HEK293 (cell line): ENCODE results near the gene GLRA2.

Source experiments
- CTCF ChIA-PET: fragments of 350-600 bp; formaldehyde crosslinking; extraction: SDS; loops from one replicate; lab custom pipeline; 2021; ENCODE audit warnings: antibody characterized with exemption; lab: Yijun Ruan, JAX
- POLR2A ChIA-PET: fragments of 300-600 bp; formaldehyde crosslinking; extraction: SDS; loops from one replicate; lab custom pipeline; 2020; ENCODE audit warnings: antibody characterized with exemption, inconsistent platforms; lab: Yijun Ruan, JAX
- H3K27ac ChIP-seq: fragments of 200-500 bp; sonication (Bioruptor generic); 2 replicates; pipeline ENCODE4 v1.5.1; 2014; ENCODE audit warnings: low read depth, low read length, control low read depth, inconsistent platforms; ENCODE audit errors: extremely low read depth
- H3K36me3 ChIP-seq, 2 experiments: fragments of 200-500 bp in 1 of 2; sonication (Bioruptor generic) in 1 of 2; 1 replicate in 1 of 2; 2 replicates in 1 of 2; pipeline ENCODE4 v1.5.1; 2014 to 2017; ENCODE audit warnings: inconsistent platforms in 2 of 2, low read length in 2 of 2; ENCODE audit not compliant: control insufficient read depth in 2 of 2, insufficient read depth in 1 of 2
- H3K4me1 ChIP-seq: fragments of 200-500 bp; sonication (Bioruptor generic); 2 replicates; pipeline ENCODE4 v1.5.1; 2014; ENCODE audit warnings: mild to moderate bottlenecking, low read length, inconsistent platforms; ENCODE audit not compliant: control insufficient read depth, insufficient read depth
- H3K4me3 ChIP-seq: 2 replicates; pipeline ENCODE4 v1.5.1; 2011; ENCODE audit warnings: low read depth, mild to moderate bottlenecking, control low read depth, low read length, moderate library complexity
- H3K9me3 ChIP-seq: fragments of 200-500 bp; sonication (Bioruptor generic); 2 replicates; pipeline ENCODE4 v1.5.1; 2014; ENCODE audit warnings: low read depth, low read length, inconsistent platforms; ENCODE audit not compliant: control insufficient read depth, insufficient read depth
- BCL11A ChIP-seq: fragments of 450-650 bp; formaldehyde crosslinking; IDR thresholded peaks from 2 replicates; pipeline ENCODE4 v1.5.1; 2016; ENCODE audit warnings: low read depth, missing biosample characterization, missing genetic modification characterization
- EGR2 ChIP-seq: fragments of 450-650 bp; formaldehyde crosslinking; IDR thresholded peaks from 2 replicates; pipeline ENCODE4 v1.5.1; 2016; ENCODE audit warnings: low read depth, missing biosample characterization, missing genetic modification characterization
- OSR2 ChIP-seq: fragments of 450-650 bp; formaldehyde crosslinking; IDR thresholded peaks from 2 replicates; pipeline ENCODE4 v1.5.1; 2016; ENCODE audit warnings: missing biosample characterization, missing genetic modification characterization
- YY1 ChIP-seq: fragments of 450-650 bp; formaldehyde crosslinking; IDR thresholded peaks from 2 replicates; pipeline ENCODE4 v1.5.1; 2018; ENCODE audit warnings: missing biosample characterization, missing genetic modification characterization
- ZBTB20 ChIP-seq: fragments of 450-650 bp; formaldehyde crosslinking; IDR thresholded peaks from 2 replicates; pipeline ENCODE4 v1.5.1; 2016; ENCODE audit warnings: missing biosample characterization, missing genetic modification characterization
- ZBTB44 ChIP-seq: fragments of 450-650 bp; IDR thresholded peaks from 2 replicates; pipeline ENCODE4 v1.5.1; 2018; ENCODE audit warnings: missing biosample characterization, mild to moderate bottlenecking, missing genetic modification characterization
- ZNF169 ChIP-seq: fragments of 450-650 bp; formaldehyde crosslinking; IDR thresholded peaks from 2 replicates; pipeline ENCODE4 v1.5.1; 2016; ENCODE audit warnings: missing biosample characterization, missing genetic modification characterization
- ZNF366 ChIP-seq: fragments of 450-650 bp; formaldehyde crosslinking; conservative IDR thresholded peaks from 2 replicates; pipeline ENCODE4 v1.5.1; 2016; ENCODE audit warnings: missing biosample characterization, missing genetic modification characterization
- ZNF48 ChIP-seq: fragments of 450-650 bp; formaldehyde crosslinking; IDR thresholded peaks from 2 replicates; pipeline ENCODE4 v1.5.1; 2016; ENCODE audit warnings: missing biosample characterization, missing genetic modification characterization
- ZNF580 ChIP-seq: fragments of 450-650 bp; formaldehyde crosslinking; IDR thresholded peaks from 2 replicates; pipeline ENCODE4 v1.5.1; 2016; ENCODE audit warnings: missing biosample characterization, missing genetic modification characterization
- ZNF600 ChIP-seq: fragments of 450-650 bp; formaldehyde crosslinking; IDR thresholded peaks from 2 replicates; pipeline ENCODE4 v1.5.1; 2016; ENCODE audit warnings: missing biosample characterization, missing genetic modification characterization
- ZNF629 ChIP-seq: fragments of 450-650 bp; formaldehyde crosslinking; IDR thresholded peaks from 2 replicates; pipeline ENCODE4 v1.5.1; 2017; ENCODE audit warnings: missing biosample characterization, missing genetic modification characterization
- ZNF664 ChIP-seq: fragments of 450-650 bp; formaldehyde crosslinking; IDR thresholded peaks from 2 replicates; pipeline ENCODE4 v1.5.1; 2016; ENCODE audit warnings: missing biosample characterization, missing genetic modification characterization
- ZNF677 ChIP-seq: fragments of 450-650 bp; IDR thresholded peaks from 2 replicates; pipeline ENCODE4 v1.5.0; 2018; ENCODE audit warnings: missing biosample characterization, mild to moderate bottlenecking, missing genetic modification characterization, moderate library complexity
- ZSCAN30 ChIP-seq: fragments of 450-650 bp; IDR thresholded peaks from 2 replicates; pipeline ENCODE4 v1.5.1; 2018; ENCODE audit warnings: missing biosample characterization, mild to moderate bottlenecking, missing genetic modification characterization, moderate library complexity
- TF ChIP-seq, protein P1 (sequence below): fragments of 450-650 bp; formaldehyde crosslinking; IDR thresholded peaks from 2 replicates; pipeline ENCODE4 v1.5.1; 2017; ENCODE audit warnings: missing biosample characterization, missing genetic modification characterization
- TF ChIP-seq, protein P2 (sequence below): fragments of 450-650 bp; formaldehyde crosslinking; IDR thresholded peaks from 2 replicates; pipeline ENCODE4 v1.5.1; 2016; ENCODE audit warnings: missing biosample characterization, missing genetic modification characterization
- TF ChIP-seq, protein P3 (sequence below): sonication (generic); formaldehyde crosslinking; IDR thresholded peaks from 2 replicates; pipeline ENCODE4 v1.8.1; 2022; ENCODE audit warnings: mild to moderate bottlenecking, moderate library complexity, missing genetic modification reagents

Gene GLRA2

GRCh38 chrX:14700982-14701381, 171.6 kb downstream of the GLRA2 start (continued):
- TF ChIP-seq ZSCAN30 (tag by site-specific recombination) (no peak), EGR2 (tag by site-specific recombination) (no peak; the same call in 1 of the 2 replicates), ZBTB44 (no peak), ZNF600 (tag by site-specific recombination) (no peak)
- TF ChIP-seq, protein P1, sequence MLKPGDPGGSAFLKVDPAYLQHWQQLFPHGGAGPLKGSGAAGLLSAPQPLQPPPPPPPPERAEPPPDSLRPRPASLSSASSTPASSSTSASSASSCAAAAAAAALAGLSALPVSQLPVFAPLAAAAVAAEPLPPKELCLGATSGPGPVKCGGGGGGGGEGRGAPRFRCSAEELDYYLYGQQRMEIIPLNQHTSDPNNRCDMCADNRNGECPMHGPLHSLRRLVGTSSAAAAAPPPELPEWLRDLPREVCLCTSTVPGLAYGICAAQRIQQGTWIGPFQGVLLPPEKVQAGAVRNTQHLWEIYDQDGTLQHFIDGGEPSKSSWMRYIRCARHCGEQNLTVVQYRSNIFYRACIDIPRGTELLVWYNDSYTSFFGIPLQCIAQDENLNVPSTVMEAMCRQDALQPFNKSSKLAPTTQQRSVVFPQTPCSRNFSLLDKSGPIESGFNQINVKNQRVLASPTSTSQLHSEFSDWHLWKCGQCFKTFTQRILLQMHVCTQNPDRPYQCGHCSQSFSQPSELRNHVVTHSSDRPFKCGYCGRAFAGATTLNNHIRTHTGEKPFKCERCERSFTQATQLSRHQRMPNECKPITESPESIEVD: no peak

DNA sequence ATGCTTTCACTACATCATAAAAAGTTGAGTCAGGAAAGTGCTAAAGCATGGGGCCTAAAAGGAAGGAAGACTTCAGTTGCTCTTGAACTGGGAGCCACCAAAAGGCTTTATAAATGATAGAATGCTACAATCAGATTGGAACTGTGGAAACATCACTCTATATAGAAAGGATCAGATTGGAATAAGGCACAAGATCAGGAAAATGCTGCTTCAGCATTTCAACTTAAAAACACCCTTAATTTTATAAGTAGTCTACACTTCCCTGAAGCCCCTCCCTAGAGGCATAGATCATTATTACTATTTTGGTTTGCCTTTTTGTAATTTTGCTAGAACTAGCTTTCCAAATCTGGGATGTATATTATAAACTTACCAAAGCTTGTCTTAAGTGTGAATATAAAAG, 172.8 kb downstream of the GLRA2 start:
- H3K4me3 ChIP-seq: no peak overlapping the region
- ChIA-PET POLR2A (no interaction called here), CTCF (no interaction called here)
- H3K4me1 ChIP-seq: no peaks in the 10 kb centered on the region
- H3K27ac ChIP-seq: no peak overlapping the region
- no peaks in the 10 kb centered on the region for H3K36me3 ChIP-seq
- TF ChIP-seq ZNF664 (no peak), OSR2 (tag by site-specific recombination) (no peak), ZNF629 (tag by site-specific recombination) (no peak), ZBTB20 (tag by site-specific recombination) (no peak), BCL11A (no peak), ZNF580 (tag by site-specific recombination) (no peak), ZNF677 (tag by site-specific recombination) (no peak), ZNF48 (tag by site-specific recombination) (no peak), ZNF366 (tag by site-specific recombination) (no peak), ZNF169 (tag by site-specific recombination) (no peak)
- TF ChIP-seq, protein P2, sequence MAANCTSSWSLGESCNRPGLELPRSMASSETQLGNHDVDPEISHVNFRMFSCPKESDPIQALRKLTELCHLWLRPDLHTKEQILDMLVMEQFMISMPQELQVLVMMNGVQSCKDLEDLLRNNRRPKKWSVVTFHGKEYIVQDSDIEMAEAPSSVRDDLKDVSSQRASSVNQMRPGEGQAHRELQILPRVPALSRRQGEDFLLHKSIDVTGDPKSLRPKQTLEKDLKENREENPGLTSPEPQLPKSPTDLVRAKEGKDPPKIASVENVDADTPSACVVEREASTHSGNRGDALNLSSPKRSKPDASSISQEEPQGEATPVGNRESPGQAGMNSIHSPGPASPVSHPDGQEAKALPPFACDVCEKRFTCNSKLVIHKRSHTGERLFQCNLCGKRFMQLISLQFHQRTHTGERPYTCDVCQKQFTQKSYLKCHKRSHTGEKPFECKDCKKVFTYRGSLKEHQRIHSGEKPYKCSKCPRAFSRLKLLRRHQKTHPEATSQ: no peak
- TF ChIP-seq, protein P3, sequence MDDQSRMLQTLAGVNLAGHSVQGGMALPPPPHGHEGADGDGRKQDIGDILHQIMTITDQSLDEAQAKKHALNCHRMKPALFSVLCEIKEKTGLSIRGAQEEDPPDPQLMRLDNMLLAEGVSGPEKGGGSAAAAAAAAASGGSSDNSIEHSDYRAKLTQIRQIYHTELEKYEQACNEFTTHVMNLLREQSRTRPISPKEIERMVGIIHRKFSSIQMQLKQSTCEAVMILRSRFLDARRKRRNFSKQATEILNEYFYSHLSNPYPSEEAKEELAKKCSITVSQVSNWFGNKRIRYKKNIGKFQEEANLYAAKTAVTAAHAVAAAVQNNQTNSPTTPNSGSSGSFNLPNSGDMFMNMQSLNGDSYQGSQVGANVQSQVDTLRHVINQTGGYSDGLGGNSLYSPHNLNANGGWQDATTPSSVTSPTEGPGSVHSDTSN: no peak
- H3K9me3 ChIP-seq: no peaks in the 10 kb centered on the region

- Histone ChIP-seq H3K4me1 (no peaks in the 10 kb centered on the region), H3K36me3 (no peaks in the 10 kb centered on the region)
- TF ChIP-seq YY1 (tag by site-specific recombination): no peak
- TF ChIP-seq, all 188 proteins: peak for 0
- POLR2A ChIA-PET: no interaction called here
- CTCF ChIA-PET: no interaction called here
- Histone ChIP-seq H3K4me3 (no peak overlapping the region), H3K9me3 (no peaks in the 10 kb centered on the region), H3K27ac (no peak overlapping the region)
Measured at GRCh38 chrX:14712096-14712495, 182.8 kb downstream of the GLRA2 start.
